ENCODE data around the gene C10orf105.

The C10orf105 gene

GRCh38 chr10:71737001-71737833 is 17.6 kb upstream of the C10orf105 start:
- DNase-seq (ENCODE audit: insufficient read length, low spot score) (no peak), FAIRE-seq (no peak)
- no peak for TF ChIP-seq POLR2A (IDR thresholded peaks at IDR 0.05; ENCODE audit: low read depth, low read length)

- no peak for TF ChIP-seq POLR2A (IDR thresholded peaks at IDR 0.05; ENCODE audit: low read depth, low read length)
- no peak for DNase-seq (ENCODE audit: insufficient read length, low spot score)
- no peak for FAIRE-seq
These were observed 17.0 kb upstream of the C10orf105 start for GRCh38 chr10:71736570-71736952.

- DNase-seq (ENCODE audit: insufficient read length, low spot score), result no peak
- TF ChIP-seq POLR2A (IDR thresholded peaks at IDR 0.05; ENCODE audit: low read depth, low read length), result no peak
- no peak for FAIRE-seq
These were observed 16.4 kb upstream of the C10orf105 start for GRCh38 chr10:71735709-71736569.

- TF ChIP-seq POLR2A (IDR thresholded peaks at IDR 0.05; ENCODE audit: low read depth, low read length), result no peak
- no peak for FAIRE-seq
- no peak for DNase-seq (ENCODE audit: insufficient read length, low spot score)
These were observed 15.2 kb upstream of the C10orf105 start for GRCh38 chr10:71734797-71735196.

GRCh38 chr10:71731791-71732190 is 12.2 kb upstream of the C10orf105 start:
- FAIRE-seq (no peak), DNase-seq (ENCODE audit: insufficient read length, low spot score) (no peak)
- no peak for TF ChIP-seq POLR2A (IDR thresholded peaks at IDR 0.05; ENCODE audit: low read depth, low read length)

GRCh38 chr10:71729161-71729636 is 9.6 kb upstream of the C10orf105 start:
- DNase-seq (ENCODE audit: insufficient read length, low spot score) (peak; percentile 50), FAIRE-seq (no peak)
- TF ChIP-seq POLR2A (IDR thresholded peaks at IDR 0.05; ENCODE audit: low read depth, low read length), result no peak

- FAIRE-seq (no peak), DNase-seq (ENCODE audit: insufficient read length, low spot score) (peak; percentile 37)
- TF ChIP-seq POLR2A (IDR thresholded peaks at IDR 0.05; ENCODE audit: low read depth, low read length), result no peak
These were observed 8.5 kb upstream of the C10orf105 start for GRCh38 chr10:71727738-71728737.

- DNase-seq (ENCODE audit: insufficient read length, low spot score), result no peak
- no peak for FAIRE-seq
- no peak for TF ChIP-seq POLR2A (IDR thresholded peaks at IDR 0.05; ENCODE audit: low read depth, low read length)
These were observed 7.6 kb upstream of the C10orf105 start for GRCh38 chr10:71727105-71727737.

GRCh38 chr10:71726580-71727104 is 7.1 kb upstream of the C10orf105 start:
- TF ChIP-seq POLR2A (IDR thresholded peaks at IDR 0.05; ENCODE audit: low read depth, low read length), result no peak
- DNase-seq (ENCODE audit: insufficient read length, low spot score) (no peak), FAIRE-seq (no peak)

GRCh38 chr10:71725998-71726579 is 6.5 kb upstream of the C10orf105 start:
- DNase-seq (ENCODE audit: insufficient read length, low spot score) (peak; percentile 61), FAIRE-seq (no peak)
- no peak for TF ChIP-seq POLR2A (IDR thresholded peaks at IDR 0.05; ENCODE audit: low read depth, low read length)

GRCh38 chr10:71725249-71725648 is 5.7 kb upstream of the C10orf105 start:
- no peak for TF ChIP-seq POLR2A (IDR thresholded peaks at IDR 0.05; ENCODE audit: low read depth, low read length)
- DNase-seq (ENCODE audit: insufficient read length, low spot score) (no peak), FAIRE-seq (no peak)

GRCh38 chr10:71724539-71724938 is 5.0 kb upstream of the C10orf105 start:
- TF ChIP-seq POLR2A (IDR thresholded peaks at IDR 0.05; ENCODE audit: low read depth, low read length), result no peak
- DNase-seq (ENCODE audit: insufficient read length, low spot score), result no peak
- no peak for FAIRE-seq

Data from H54 (cell line).